Measurements from ENCODE around the gene PMS1.
"Not testable (repeated sequence)": the region's sequence is repeated elsewhere in the genome, so short reads cannot be mapped to it uniquely, and the experiment has no call there.

PMS1 gene

GRCh38 chr2:189783927-189784867, at the start of gene PMS1, which contains the start of gene ORMDL1:
Gene PMS1, plus strand, starts transcription at chr2:189784450. Its CDS starts 7,360 bp downstream, at chr2:189791810.
Gene ORMDL1, minus strand, starts transcription at chr2:189784339. Its CDS starts 1,744 bp downstream, at chr2:189782595.
- peak; percentile 96 for DNase-seq (ENCODE audit: low spot score)

- DNase-seq (ENCODE audit: low spot score) = peak; percentile 52
These were observed 33.1 kb upstream of the PMS1 start for GRCh38 chr2:189751080-189751658.

GRCh38 chr2:189756311-189756952, 27.8 kb upstream of the PMS1 start:
- DNase-seq (ENCODE audit: low spot score) = no peak

- DNase-seq (ENCODE audit: low spot score) = not testable (repeated sequence)
These were observed 24.1 kb upstream of the PMS1 start for GRCh38 chr2:189760154-189760553.

- DNase-seq (ENCODE audit: low spot score) = no peak
These were observed 22.1 kb upstream of the PMS1 start for GRCh38 chr2:189762229-189762550.

GRCh38 chr2:189762551-189763298, 21.5 kb upstream of the PMS1 start, which contains the start of gene OSGEPL1:
Gene OSGEPL1, minus strand, starts transcription at chr2:189762792. Its CDS starts 1,152 bp downstream, at chr2:189761640.
- DNase-seq (ENCODE audit: low spot score) = peak; percentile 65

- no peak for DNase-seq (ENCODE audit: low spot score)
These were observed 20.2 kb upstream of the PMS1 start for GRCh38 chr2:189763908-189764661.

- DNase-seq (ENCODE audit: low spot score) = no peak
These were observed 13.5 kb upstream of the PMS1 start for GRCh38 chr2:189770590-189771322.

- DNase-seq (ENCODE audit: low spot score) = no peak
These were observed 12.0 kb upstream of the PMS1 start for GRCh38 chr2:189772212-189772611.

GRCh38 chr2:189782221-189782671, 2.0 kb upstream of the PMS1 start:
- no peak for DNase-seq (ENCODE audit: low spot score)

- DNase-seq (ENCODE audit: low spot score) = peak; percentile 22
These were observed 761 bp upstream of the PMS1 start for GRCh38 chr2:189783451-189783926.

- no peak for DNase-seq (ENCODE audit: low spot score)
These were observed 7.2 kb downstream of the PMS1 start for GRCh38 chr2:189791338-189792042.

GRCh38 chr2:189794310-189794709, 10.1 kb downstream of the PMS1 start:
- no peak for DNase-seq (ENCODE audit: low spot score)

GRCh38 chr2:189797902-189798301, 13.7 kb downstream of the PMS1 start:
- no peak for DNase-seq (ENCODE audit: low spot score)

GRCh38 chr2:189798312-189799029, 14.2 kb downstream of the PMS1 start:
- DNase-seq (ENCODE audit: low spot score) = no peak

GRCh38 chr2:189799030-189799331, 14.7 kb downstream of the PMS1 start:
- DNase-seq (ENCODE audit: low spot score) = no peak

- no peak for DNase-seq (ENCODE audit: low spot score)
These were observed 15.3 kb downstream of the PMS1 start for GRCh38 chr2:189799531-189799930.

GRCh38 chr2:189802396-189802912, 18.2 kb downstream of the PMS1 start:
- DNase-seq (ENCODE audit: low spot score) = no peak

- no peak for DNase-seq (ENCODE audit: low spot score)
These were observed 19.2 kb downstream of the PMS1 start for GRCh38 chr2:189803431-189803830.
